HUES6 (cell line): ENCODE data around the gene ARHGEF16.

Experiments
- H3K27ac ChIP-seq: 2 replicates; pipeline ENCODE4 v1.7.0; 2013; ENCODE audit warnings: low read depth, mild to moderate bottlenecking, low read length, inconsistent platforms
- H3K27me3 ChIP-seq: 2 replicates; pipeline ENCODE4 v1.6.1; 2013; ENCODE audit warnings: low read length; ENCODE audit not compliant: control insufficient read depth, insufficient read depth
- H3K36me3 ChIP-seq: 2 replicates; pipeline ENCODE4 v1.6.1; 2013; ENCODE audit warnings: low read length; ENCODE audit not compliant: control insufficient read depth, insufficient read depth
- H3K4me1 ChIP-seq: 2 replicates; pipeline ENCODE4 v1.6.1; 2013; ENCODE audit warnings: low read length; ENCODE audit not compliant: control insufficient read depth, insufficient read depth
- H3K4me3 ChIP-seq: 2 replicates; pipeline ENCODE4 v1.5.1; 2013; ENCODE audit warnings: low read depth, low read length
- H3K9ac ChIP-seq: one replicate; pipeline ENCODE4 v1.6.1; 2013; ENCODE audit warnings: mild to moderate bottlenecking, low read length
- H3K9me3 ChIP-seq: 2 replicates; pipeline ENCODE4 v1.6.1; 2013; ENCODE audit warnings: low read depth, low read length; ENCODE audit not compliant: control insufficient read depth, insufficient read depth

Gene ARHGEF16

DNA sequence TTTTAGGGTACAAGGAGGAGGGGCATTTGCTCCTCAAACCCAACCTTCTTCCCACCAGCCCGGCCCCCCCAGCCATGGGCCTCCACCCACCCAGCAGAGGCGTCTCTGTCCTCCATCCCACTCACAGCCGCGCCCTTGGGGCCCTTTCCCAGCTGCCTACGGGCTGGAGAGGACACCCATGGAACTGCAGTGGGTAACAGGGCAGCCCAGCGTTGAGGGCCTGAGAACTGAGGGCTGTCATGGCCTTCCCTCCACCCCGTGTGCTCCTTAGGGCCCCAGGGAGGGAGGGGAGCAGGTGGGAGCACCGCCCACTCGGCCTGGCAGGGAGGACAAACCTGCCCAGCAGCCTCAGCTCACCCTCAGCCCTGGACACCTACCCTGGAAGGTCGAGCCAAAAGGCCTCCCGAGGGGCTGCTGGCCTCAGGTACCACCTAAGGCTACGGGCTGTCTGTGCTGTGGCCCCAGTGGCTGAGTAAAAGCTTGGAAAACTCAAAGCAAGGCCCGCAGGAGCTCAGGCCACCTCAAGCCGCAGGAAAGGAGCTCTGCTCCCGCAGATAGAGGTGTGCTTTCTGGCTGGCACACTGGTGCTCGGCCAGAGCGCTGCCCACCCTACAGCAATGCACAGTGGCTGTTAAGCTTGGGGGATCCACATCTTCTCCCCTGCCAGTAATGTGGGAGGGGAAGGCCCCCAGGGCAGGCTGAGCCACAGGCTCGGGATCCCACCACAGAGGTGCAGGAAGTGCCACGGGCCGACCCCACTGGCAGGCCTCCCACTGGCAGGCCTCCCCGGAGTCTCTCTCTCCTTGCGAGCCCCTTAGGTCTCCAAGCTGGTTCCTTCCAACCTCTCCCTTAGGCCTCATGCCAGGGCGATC, 2.2 kb upstream of the ARHGEF16 start:
- no peak overlapping the region for H3K9ac ChIP-seq
- no peaks in the 10 kb centered on the region for H3K27me3 ChIP-seq
- no peak overlapping the region for H3K4me3 ChIP-seq
- no peak overlapping the region for H3K27ac ChIP-seq
- H3K9me3 ChIP-seq: no peaks in the 10 kb centered on the region
- no peaks in the 10 kb centered on the region for H3K36me3 ChIP-seq
- H3K4me1 ChIP-seq: peaks cover 19% of the 10 kb centered on the region

- Histone ChIP-seq H3K27me3 (no peaks in the 10 kb centered on the region), H3K9me3 (no peaks in the 10 kb centered on the region), H3K4me1 (peaks cover 20% of the 10 kb centered on the region), H3K4me3 (no peak overlapping the region), H3K27ac (no peak overlapping the region), H3K36me3 (no peaks in the 10 kb centered on the region), H3K9ac (no peak overlapping the region)
These were observed 1.6 kb upstream of the ARHGEF16 start for GRCh38 chr1:3452866-3453175.

GRCh38 chr1:3453203-3453761, 1.2 kb upstream of the ARHGEF16 start:
- Histone ChIP-seq H3K27me3 (no peaks in the 10 kb centered on the region), H3K36me3 (no peaks in the 10 kb centered on the region), H3K4me1 (peaks cover 25% of the 10 kb centered on the region), H3K9me3 (no peaks in the 10 kb centered on the region), H3K27ac (no peak overlapping the region), H3K4me3 (peak overlapping the region; percentile 42; the same call in 1 of the 2 replicates), H3K9ac (no peak overlapping the region)

DNA sequence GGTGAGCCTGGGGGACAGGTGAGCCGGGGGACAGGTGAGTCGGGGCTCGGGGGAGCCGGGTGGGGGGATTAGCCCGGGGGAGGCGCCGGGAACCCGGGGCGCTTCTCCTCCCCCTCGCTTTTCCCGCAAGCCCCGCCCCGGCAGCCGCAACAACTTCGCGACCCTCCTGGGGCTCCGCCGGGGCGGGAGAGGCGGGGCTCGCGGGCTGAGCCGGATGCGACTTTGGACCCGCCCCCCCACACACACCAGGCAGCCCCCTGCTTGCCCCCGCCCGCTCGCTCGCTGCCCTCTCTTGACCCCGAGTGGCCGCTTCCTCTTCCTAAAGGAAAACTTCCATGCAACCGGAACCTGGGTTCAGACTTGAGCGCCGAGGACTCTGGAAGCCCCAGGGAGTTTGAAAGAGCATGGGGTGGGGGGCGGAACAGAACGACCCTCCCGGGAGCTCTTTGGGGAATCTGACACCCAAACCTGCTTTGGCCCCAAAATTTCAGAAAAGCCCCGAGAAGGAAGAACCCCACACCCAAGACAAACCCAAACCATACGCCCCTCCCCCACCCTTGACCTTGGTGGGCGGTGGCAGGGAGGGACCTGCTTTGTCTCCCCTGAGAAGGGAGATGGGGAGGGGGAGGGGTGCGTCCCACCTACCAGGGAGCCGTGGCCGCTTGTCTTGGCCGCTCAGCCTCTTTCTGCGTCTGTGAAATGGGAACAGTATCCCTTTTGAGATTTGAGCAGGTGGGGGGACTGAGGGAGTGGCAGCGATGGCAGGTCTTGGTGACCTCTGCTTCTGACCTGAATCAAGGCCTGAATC, 550 bp downstream of the ARHGEF16 start:
- Histone ChIP-seq H3K9ac (peak overlapping the region; percentile 65), H3K9me3 (no peaks in the 10 kb centered on the region), H3K4me3 (peak overlapping the region; percentile 64), H3K27ac (peak overlapping the region; percentile 91), H3K4me1 (peaks cover 27% of the 10 kb centered on the region), H3K27me3 (no peaks in the 10 kb centered on the region), H3K36me3 (no peaks in the 10 kb centered on the region)

GRCh38 chr1:3455670-3456448, 1.4 kb downstream of the ARHGEF16 start:
- H3K36me3 ChIP-seq: no peaks in the 10 kb centered on the region
- peak overlapping the region; percentile 64 for H3K4me3 ChIP-seq
- H3K9ac ChIP-seq: peak overlapping the region; percentile 59
- peaks cover 36% of the 10 kb centered on the region for H3K4me1 ChIP-seq
- peak overlapping the region; percentile 91 for H3K27ac ChIP-seq
- no peaks in the 10 kb centered on the region for H3K27me3 ChIP-seq
- no peaks in the 10 kb centered on the region for H3K9me3 ChIP-seq

DNA sequence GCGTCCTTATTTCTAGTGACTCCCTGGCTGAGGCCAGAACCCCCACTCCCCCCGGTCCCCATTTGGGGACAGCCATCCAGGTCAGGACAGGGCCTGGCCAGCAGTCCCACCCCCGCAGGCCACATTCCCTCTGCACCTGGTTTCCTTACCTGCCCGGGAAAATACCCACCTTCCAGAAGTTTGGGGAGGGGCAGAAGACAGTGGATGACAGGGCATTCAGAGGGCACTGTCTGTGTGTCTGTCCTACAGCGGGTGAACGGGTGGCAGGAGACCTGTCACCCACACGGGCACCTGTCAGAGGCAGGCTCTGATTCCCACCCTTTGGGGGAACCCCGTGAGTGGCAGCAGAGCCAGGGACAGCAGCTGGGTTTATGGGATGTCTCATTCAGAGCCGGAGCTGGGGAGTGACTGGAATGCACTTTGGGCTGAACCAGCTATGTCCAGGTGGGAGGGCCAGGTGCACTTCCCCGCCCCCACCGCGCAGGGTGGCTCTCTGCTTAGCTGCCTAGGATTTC, 2.0 kb downstream of the ARHGEF16 start:
- Histone ChIP-seq H3K9me3 (no peaks in the 10 kb centered on the region), H3K27me3 (no peaks in the 10 kb centered on the region), H3K4me1 (peaks cover 37% of the 10 kb centered on the region), H3K27ac (no peak overlapping the region), H3K4me3 (no peak overlapping the region), H3K36me3 (no peaks in the 10 kb centered on the region), H3K9ac (no peak overlapping the region)

GRCh38 chr1:3456964-3457909, 2.8 kb downstream of the ARHGEF16 start:
- H3K27me3 ChIP-seq: no peaks in the 10 kb centered on the region

GRCh38 chr1:3457910-3458883, 3.7 kb downstream of the ARHGEF16 start:
- Histone ChIP-seq H3K9me3 (no peaks in the 10 kb centered on the region), H3K4me3 (no peak overlapping the region), H3K27ac (no peak overlapping the region), H3K9ac (no peak overlapping the region), H3K4me1 (peaks cover 37% of the 10 kb centered on the region), H3K36me3 (no peaks in the 10 kb centered on the region), H3K27me3 (no peaks in the 10 kb centered on the region)

More at GRCh38 chr1:3456964-3457909, 2.8 kb downstream of the ARHGEF16 start:
- no peak overlapping the region for H3K27ac ChIP-seq
- H3K36me3 ChIP-seq: no peaks in the 10 kb centered on the region
- H3K9me3 ChIP-seq: no peaks in the 10 kb centered on the region
- no peak overlapping the region for H3K9ac ChIP-seq
- peaks cover 37% of the 10 kb centered on the region for H3K4me1 ChIP-seq
- H3K4me3 ChIP-seq: no peak overlapping the region
